HepG2 (cell line): Measurements from ENCODE around the gene TBX6. TPM values are rescaled to one million over a fixed set of nuclear protein-coding genes. Genes with fewer than 3 reads are reported as not detected.

Source experiments
- CCAR2 ChIP-seq: fragments of 200-400 bp; formaldehyde crosslinking; optimal IDR thresholded peaks from 2 replicates; pipeline ENCODE3; 2018; ENCODE audit warnings: low read depth, mild to moderate bottlenecking, low read length, moderate library complexity
- CEBPZ ChIP-seq: IDR thresholded peaks from 2 replicates; pipeline ENCODE4 v1.6.1; 2012; ENCODE audit warnings: low read length, improper control_type of control experiment
- DPF2 ChIP-seq: sonication (generic); formaldehyde crosslinking; IDR thresholded peaks from 2 replicates; pipeline ENCODE4 v1.4.0; 2020; ENCODE audit warnings: mild to moderate bottlenecking, low read depth, missing genetic modification reagents, borderline replicate concordance
- ELF4 ChIP-seq: sonication (generic); formaldehyde crosslinking; IDR thresholded peaks from 2 replicates; pipeline ENCODE4 v1.5.0; 2020; ENCODE audit warnings: missing genetic modification reagents, mild to moderate bottlenecking, moderate library complexity, borderline replicate concordance
- KDM5B ChIP-seq: sonication (generic); formaldehyde crosslinking; IDR thresholded peaks from 2 replicates; pipeline ENCODE4 v1.4.0; 2020; ENCODE audit warnings: missing genetic modification reagents, mild to moderate bottlenecking, borderline replicate concordance
- KLF6 ChIP-seq: IDR thresholded peaks from 2 replicates; pipeline ENCODE4 v1.8.0; 2016; ENCODE audit warnings: missing biosample characterization, missing genetic modification reagents
- MEF2D ChIP-seq: sonication (generic); formaldehyde crosslinking; IDR thresholded peaks from 2 replicates; pipeline ENCODE4 v1.5.1; 2020; ENCODE audit warnings: mild to moderate bottlenecking, missing genetic modification reagents
- PHF20 ChIP-seq: sonication (generic); formaldehyde crosslinking; IDR thresholded peaks from 2 replicates; pipeline ENCODE4 v1.5.0; 2020; ENCODE audit warnings: mild to moderate bottlenecking, missing genetic modification reagents
- PITX1 ChIP-seq: sonication (generic); formaldehyde crosslinking; IDR thresholded peaks from 2 replicates; pipeline ENCODE4 v1.5.1; 2020; ENCODE audit warnings: mild to moderate bottlenecking, missing genetic modification reagents
- PLRG1 ChIP-seq: fragments of 450-650 bp; conservative IDR thresholded peaks from 2 replicates; pipeline ENCODE4 v1.6.1; 2016
- REPIN1 ChIP-seq: sonication (generic); formaldehyde crosslinking; IDR thresholded peaks from 2 replicates; pipeline ENCODE4 v1.8.0; 2022; ENCODE audit warnings: missing genetic modification reagents, low read depth, mild to moderate bottlenecking, borderline replicate concordance
- SNAPC2 ChIP-seq: sonication (generic); formaldehyde crosslinking; IDR thresholded peaks from 2 replicates; pipeline ENCODE4 v1.8.1; 2022; ENCODE audit warnings: mild to moderate bottlenecking, missing genetic modification reagents
- SOX5 ChIP-seq: IDR thresholded peaks from 2 replicates; pipeline ENCODE4 v1.6.1; 2016; ENCODE audit warnings: borderline replicate concordance
- TBP ChIP-seq: sonication (generic); formaldehyde crosslinking; IDR thresholded peaks from 2 replicates; pipeline ENCODE4 v1.5.0; 2020; ENCODE audit warnings: missing genetic modification reagents
- THAP8 ChIP-seq: sonication (generic); formaldehyde crosslinking; IDR thresholded peaks from 2 replicates; pipeline ENCODE4 v1.5.1; 2020; ENCODE audit warnings: missing genetic modification reagents, mild to moderate bottlenecking, borderline replicate concordance
- U2AF2 ChIP-seq: fragments of 200-400 bp; formaldehyde crosslinking; IDR thresholded peaks from 2 replicates; pipeline ENCODE4 v1.6.1; 2017; ENCODE audit warnings: low read depth, mild to moderate bottlenecking, low read length
- ZBTB2 ChIP-seq: sonication (generic); formaldehyde crosslinking; IDR thresholded peaks from 2 replicates; pipeline ENCODE4 v1.8.0; 2022; ENCODE audit warnings: low read depth, missing genetic modification reagents
- ZC3H4 ChIP-seq: sonication (generic); formaldehyde crosslinking; IDR thresholded peaks from 2 replicates; pipeline ENCODE4 v1.4.0; 2020; ENCODE audit warnings: missing genetic modification reagents, borderline replicate concordance
- ZGPAT ChIP-seq: IDR thresholded peaks from 2 replicates; pipeline ENCODE4 v1.6.1; 2016; ENCODE audit warnings: mild to moderate bottlenecking
- ZNF414 ChIP-seq: sonication (generic); formaldehyde crosslinking; IDR thresholded peaks from 2 replicates; pipeline ENCODE4 v1.5.0; 2020; ENCODE audit warnings: missing genetic modification reagents
- ZNF614 ChIP-seq: IDR thresholded peaks from 2 replicates; pipeline ENCODE4 v1.6.1; 2018; ENCODE audit warnings: missing biosample characterization, missing genetic modification reagents, inconsistent platforms, borderline replicate concordance
- ZNF75D ChIP-seq: sonication (generic); formaldehyde crosslinking; IDR thresholded peaks from 2 replicates; pipeline ENCODE4 v1.8.1; 2023; ENCODE audit warnings: missing genetic modification reagents, mild to moderate bottlenecking, borderline replicate concordance
- ZSCAN20 ChIP-seq: sonication (generic); formaldehyde crosslinking; IDR thresholded peaks from 2 replicates; pipeline ENCODE4 v1.4.0; 2020; ENCODE audit warnings: missing genetic modification reagents, mild to moderate bottlenecking, borderline replicate concordance
- polyA plus RNA-seq, 8 experiments: library from polyadenylated mRNA; depleted of rRNA in 3 of 8; stranded (reverse) in 7 of 8; unstranded in 1 of 8; fragments of >200 nt; fragmentation: Illumina TruSeq in 4 of 8; extraction: Trizol in 4 of 8; gene quantifications; 2 replicates each; pipeline versions ENCODE4 v1.2.1 to v1.2.3, GENCODE V29; 2011 to 2016; ENCODE audit warnings: low read depth in 4 of 8, missing spikeins in 1 of 8, mixed read lengths in 1 of 8; ENCODE audit not compliant: insufficient read depth in 1 of 8
- total RNA-seq, 5 experiments: library from RNA; depleted of rRNA; stranded (reverse); fragments of >200 nt; fragmentation: Illumina TruSeq; extraction: Trizol; gene quantifications; 2 replicates each; pipeline ENCODE4 v1.2.3, GENCODE V29; 2016; ENCODE audit warnings: low read depth in 1 of 5

The TBX6 gene
- total and polyA plus RNA-seq, 2 of the 13 experiments (the other 11 are each of a cell fraction or from before 2014, with no cell fraction given): 0.24 to 0.42 TPM

- peak; percentile 50; the same call in 1 of the 2 replicates for TF ChIP-seq ZGPAT (CRISPR knock-in tag)
- TF ChIP-seq REPIN1 (CRISPR knock-in tag): peak; percentile 90
- TF ChIP-seq MEF2D (CRISPR knock-in tag): no peak
- peak; percentile 91 for TF ChIP-seq KDM5B
- TF ChIP-seq THAP8 (CRISPR knock-in tag): no peak
- TF ChIP-seq ZNF614 (CRISPR knock-in tag): peak; percentile 69; the same call in 1 of the 2 replicates
- TF ChIP-seq ZNF414 (CRISPR knock-in tag): no peak; the same call in none of the 2 replicates
- TF ChIP-seq SNAPC2: peak; percentile 67; the same call in 1 of the 2 replicates
- no peak for TF ChIP-seq CEBPZ
- TF ChIP-seq CCAR2: no peak
- TF ChIP-seq U2AF2: no peak
- TF ChIP-seq ZC3H4 (CRISPR knock-in tag): no peak
- TF ChIP-seq ZNF75D (CRISPR knock-in tag): no peak; the same call in 1 of the 2 replicates
- no peak for TF ChIP-seq PLRG1
- TF ChIP-seq KLF6 (CRISPR knock-in tag): 0 out of 2 replicates have a peak, but pooled peaks have one; percentile 44
- no peak for TF ChIP-seq DPF2 (CRISPR knock-in tag)
- TF ChIP-seq ELF4 (CRISPR knock-in tag): no peak
- TF ChIP-seq PHF20: peak; percentile 81
- no peak for TF ChIP-seq TBP (CRISPR knock-in tag)
- TF ChIP-seq ZSCAN20 (CRISPR knock-in tag): peak; percentile 44; the same call in 1 of the 2 replicates
- peak; percentile 5; the same call in 1 of the 2 replicates for TF ChIP-seq PITX1 (CRISPR knock-in tag)
- TF ChIP-seq SOX5: peak; percentile 87; the same call in 1 of the 2 replicates
- peak; percentile 71; the same call in 1 of the 2 replicates for TF ChIP-seq ZBTB2 (CRISPR knock-in tag)
Observed at GRCh38 chr16:30092373-30093010, 768 bp upstream of the TBX6 start (continued).
